Natural killer cell (primary cell): ENCODE results near the gene CD27. TPM values are rescaled to one million over a fixed set of nuclear protein-coding genes. Genes with fewer than 3 reads are reported as not detected.

Source experiments
- ATAC-seq, 3 donors: fragments of 150-1000 bp in 2 of 3; fragments of 200-7000 bp in 1 of 3; cut with Tn5 transposase; 1 replicate in 1 of 3; 2 replicates in 2 of 3; pipeline ENCODE4 v1.10.0; 2021; ENCODE audit warnings: mild to moderate bottlenecking in 2 of 3, moderate library complexity in 2 of 3
- DNase-seq, 2 donors: peaks; one replicate each; pipeline versions ENCODE4 v3.0.0 to v3.0.0-alpha.2; 2013 to 2021; ENCODE audit warnings: mixed read lengths in 1 of 2
- H3K27ac ChIP-seq: one replicate; pipeline ENCODE4 v1.5.1; 2013; ENCODE audit warnings: mild to moderate bottlenecking, low read length
- H3K27me3 ChIP-seq: one replicate; pipeline ENCODE4 v1.6.1; 2013; ENCODE audit warnings: low read length; ENCODE audit not compliant: control insufficient read depth, insufficient read depth
- H3K36me3 ChIP-seq: one replicate; pipeline ENCODE4 v1.6.1; 2013; ENCODE audit warnings: low read length; ENCODE audit not compliant: control insufficient read depth, insufficient read depth
- H3K4me1 ChIP-seq: one replicate; pipeline ENCODE4 v1.6.1; 2013; ENCODE audit warnings: low read length; ENCODE audit not compliant: control insufficient read depth, insufficient read depth
- H3K4me3 ChIP-seq: one replicate; pipeline ENCODE4 v1.5.1; 2013; ENCODE audit warnings: low read length
- H3K9me3 ChIP-seq: one replicate; pipeline ENCODE4 v1.6.1; 2013; ENCODE audit warnings: low read length; ENCODE audit not compliant: control insufficient read depth, insufficient read depth
- H3K27ac Mint-ChIP-seq, 2 donors: one replicate each; pipeline ENCODE4 v1.8.0; 2022; ENCODE audit warnings: mild to moderate bottlenecking in 2 of 2, mixed read lengths in 2 of 2, moderate library complexity in 1 of 2
- H3K27me3 Mint-ChIP-seq, 2 donors: one replicate each; pipeline ENCODE4 v1.8.0; 2022; ENCODE audit warnings: low read depth in 2 of 2, mixed read lengths in 2 of 2
- H3K36me3 Mint-ChIP-seq: one replicate; pipeline ENCODE4 v1.8.0; 2022; ENCODE audit warnings: mixed read lengths
- H3K4me1 Mint-ChIP-seq, 2 donors: one replicate each; pipeline ENCODE4 v1.8.0; 2022; ENCODE audit warnings: mixed read lengths in 2 of 2
- H3K4me3 Mint-ChIP-seq: one replicate; pipeline ENCODE4 v1.8.0; 2022; ENCODE audit warnings: mild to moderate bottlenecking, moderate library complexity, mixed read lengths
- H3K9me3 Mint-ChIP-seq, 2 donors: one replicate each; pipeline ENCODE4 v1.8.0; 2022; ENCODE audit warnings: mixed read lengths in 2 of 2
- WGBS: methylation state at CpG from one replicate; pipeline ENCODE4 v1.1.7; 2013; ENCODE audit warnings: missing lambda C conversion rate; ENCODE audit not compliant: insufficient coverage; 5-methylcytosine and 5-hydroxymethylcytosine counted together
- intact Hi-C: fragments of 100-400 bp; cut with micrococcal nuclease; formaldehyde crosslinking; loops from one replicate; pipeline ENCODE4 v1.14.2; 2022
- total RNA-seq, 4 donors: library from RNA; stranded (reverse); fragments of 120-200 nt in 1 of 4; gene quantifications; one replicate each; pipeline versions ENCODE4 v1.2.3 to v1.2.4, GENCODE V29; 2013 to 2022
- TF ChIP-seq, protein P1 (sequence below): fragments of 200-600 bp; IDR thresholded peaks from one replicate; pipeline ENCODE4 v1.8.0; 2022; ENCODE audit warnings: antibody characterized with exemption

Gene CD27
- total RNA-seq, 3 donors from 2014 or later (not counting 1 experiment from before 2014, with no cell fraction given): 2.7 to 13.7 (median 3.1) TPM

DNA sequence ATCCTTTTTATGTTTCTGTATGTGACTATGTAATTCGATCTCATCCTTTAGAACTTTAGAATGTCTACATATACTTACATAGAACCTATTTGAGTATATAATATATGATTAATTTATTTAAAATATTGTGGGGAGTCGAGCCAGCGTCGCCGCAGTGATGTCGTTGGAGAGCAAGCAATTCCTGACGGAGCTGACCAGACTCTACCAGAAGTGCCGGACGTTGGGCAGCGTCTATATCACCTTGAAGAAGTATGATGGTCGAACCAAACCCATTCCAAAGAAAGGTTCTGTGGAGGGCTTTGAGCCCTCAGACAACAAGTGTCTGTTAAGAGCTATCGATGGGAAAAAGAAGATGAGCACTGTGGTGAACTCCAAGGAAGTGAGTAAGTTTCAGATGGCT lies 6.4 kb upstream of the CD27 start:
- H3K27me3 ChIP-seq: no peaks in the 10 kb centered on the region
- no peaks in the 10 kb centered on the region for H3K9me3 ChIP-seq
- no peaks in the 10 kb centered on the region for H3K36me3 ChIP-seq
- peaks cover 1 to 3% of the 10 kb centered on the region in 2 donors for H3K4me1 Mint-ChIP-seq
- no peaks in the 10 kb centered on the region for H3K36me3 Mint-ChIP-seq
- H3K4me3 ChIP-seq: no peak overlapping the region
- no peaks in the 10 kb centered on the region for H3K9me3 Mint-ChIP-seq
- no peak overlapping the region for H3K27ac ChIP-seq
- TF ChIP-seq, protein P1, sequence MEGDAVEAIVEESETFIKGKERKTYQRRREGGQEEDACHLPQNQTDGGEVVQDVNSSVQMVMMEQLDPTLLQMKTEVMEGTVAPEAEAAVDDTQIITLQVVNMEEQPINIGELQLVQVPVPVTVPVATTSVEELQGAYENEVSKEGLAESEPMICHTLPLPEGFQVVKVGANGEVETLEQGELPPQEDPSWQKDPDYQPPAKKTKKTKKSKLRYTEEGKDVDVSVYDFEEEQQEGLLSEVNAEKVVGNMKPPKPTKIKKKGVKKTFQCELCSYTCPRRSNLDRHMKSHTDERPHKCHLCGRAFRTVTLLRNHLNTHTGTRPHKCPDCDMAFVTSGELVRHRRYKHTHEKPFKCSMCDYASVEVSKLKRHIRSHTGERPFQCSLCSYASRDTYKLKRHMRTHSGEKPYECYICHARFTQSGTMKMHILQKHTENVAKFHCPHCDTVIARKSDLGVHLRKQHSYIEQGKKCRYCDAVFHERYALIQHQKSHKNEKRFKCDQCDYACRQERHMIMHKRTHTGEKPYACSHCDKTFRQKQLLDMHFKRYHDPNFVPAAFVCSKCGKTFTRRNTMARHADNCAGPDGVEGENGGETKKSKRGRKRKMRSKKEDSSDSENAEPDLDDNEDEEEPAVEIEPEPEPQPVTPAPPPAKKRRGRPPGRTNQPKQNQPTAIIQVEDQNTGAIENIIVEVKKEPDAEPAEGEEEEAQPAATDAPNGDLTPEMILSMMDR: no peak
- no peak overlapping the region for H3K4me3 Mint-ChIP-seq
- no peaks in the 10 kb centered on the region for H3K27me3 Mint-ChIP-seq
- peaks cover 9% of the 10 kb centered on the region for H3K4me1 ChIP-seq
- no peak overlapping the region for H3K27ac Mint-ChIP-seq
- WGBS: 95% methylated on average over 11 of the region's 12 CpGs
- ATAC-seq (no peak), DNase-seq (no peak)
- intact Hi-C loops: no loop called here

DNA sequence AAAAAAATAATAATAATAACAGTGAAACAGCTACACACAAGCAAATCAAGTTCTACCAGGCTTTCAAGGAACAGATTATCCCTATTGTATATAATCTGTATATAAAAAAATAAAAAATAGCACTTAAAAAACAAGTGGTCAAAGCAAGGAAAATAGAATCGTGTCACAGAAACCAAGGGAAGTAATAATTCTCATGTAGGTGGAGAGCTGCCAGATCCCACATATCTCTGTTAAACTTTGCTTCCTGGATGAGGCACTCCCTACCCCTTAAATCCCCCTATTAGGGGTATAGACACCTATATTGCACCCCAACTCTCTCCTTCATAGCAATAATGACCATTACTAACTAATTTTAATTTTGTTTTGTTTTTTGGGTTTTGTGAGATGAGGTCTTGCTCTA lies 4.4 kb upstream of the CD27 start:
- H3K4me3 ChIP-seq: no peak overlapping the region
- no peaks in the 10 kb centered on the region for H3K9me3 Mint-ChIP-seq
- ATAC-seq (no peak), DNase-seq (no peak)
- no peaks in the 10 kb centered on the region for H3K36me3 ChIP-seq
- no peak overlapping the region for H3K27ac ChIP-seq
- H3K9me3 ChIP-seq: no peaks in the 10 kb centered on the region
- H3K4me1 ChIP-seq: peaks cover 30% of the 10 kb centered on the region
- no peak overlapping the region for H3K4me3 Mint-ChIP-seq
- TF ChIP-seq, protein P1: no peak
- no peaks in the 10 kb centered on the region for H3K27me3 Mint-ChIP-seq
- WGBS: no CpG with 5 or more reads among the region's 1 CpG
- H3K27ac Mint-ChIP-seq: no peak overlapping the region
- intact Hi-C loops: no loop called here
- H3K27me3 ChIP-seq: no peaks in the 10 kb centered on the region
- no peaks in the 10 kb centered on the region for H3K36me3 Mint-ChIP-seq
- H3K4me1 Mint-ChIP-seq: peaks cover 9 to 20% of the 10 kb centered on the region in 2 donors

DNA sequence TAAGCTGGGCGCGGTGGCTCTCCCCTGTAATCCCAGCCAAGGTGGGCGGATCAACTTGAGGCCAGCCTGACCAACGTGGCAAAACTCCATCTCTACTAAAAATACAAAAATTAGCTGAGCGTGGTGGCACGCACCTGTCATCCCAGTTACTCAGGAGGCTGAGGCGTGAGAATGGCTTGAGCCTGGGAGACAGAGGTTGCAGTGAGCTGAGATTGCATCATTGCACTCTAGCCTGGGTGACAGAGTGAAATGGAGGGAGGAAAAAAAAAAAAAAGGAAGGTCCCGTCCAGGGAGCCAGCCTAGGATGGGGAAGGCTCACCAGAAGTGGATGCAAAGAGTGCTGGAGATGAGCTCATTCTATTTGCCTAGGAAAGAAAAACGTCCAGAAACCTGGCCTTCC lies 1.9 kb upstream of the CD27 start:
- Mint-ChIP-seq H3K4me1 (peaks cover 9 to 25% of the 10 kb centered on the region in 2 donors), H3K4me3 (no peak overlapping the region), H3K27ac (peak overlapping the region in 1 of 2 donors; percentile 79), H3K36me3 (no peaks in the 10 kb centered on the region), H3K9me3 (no peaks in the 10 kb centered on the region), H3K27me3 (no peaks in the 10 kb centered on the region)
- TF ChIP-seq, protein P1: no peak
- Histone ChIP-seq H3K27ac (peak overlapping the region; percentile 39), H3K36me3 (no peaks in the 10 kb centered on the region), H3K4me1 (peaks cover 43% of the 10 kb centered on the region), H3K4me3 (no peak overlapping the region), H3K9me3 (no peaks in the 10 kb centered on the region), H3K27me3 (no peaks in the 10 kb centered on the region)
- ATAC-seq (no peak), DNase-seq (no peak)
- intact Hi-C loops: no loop called here
- WGBS: 82% methylated on average over 9 of the region's 9 CpGs

DNA sequence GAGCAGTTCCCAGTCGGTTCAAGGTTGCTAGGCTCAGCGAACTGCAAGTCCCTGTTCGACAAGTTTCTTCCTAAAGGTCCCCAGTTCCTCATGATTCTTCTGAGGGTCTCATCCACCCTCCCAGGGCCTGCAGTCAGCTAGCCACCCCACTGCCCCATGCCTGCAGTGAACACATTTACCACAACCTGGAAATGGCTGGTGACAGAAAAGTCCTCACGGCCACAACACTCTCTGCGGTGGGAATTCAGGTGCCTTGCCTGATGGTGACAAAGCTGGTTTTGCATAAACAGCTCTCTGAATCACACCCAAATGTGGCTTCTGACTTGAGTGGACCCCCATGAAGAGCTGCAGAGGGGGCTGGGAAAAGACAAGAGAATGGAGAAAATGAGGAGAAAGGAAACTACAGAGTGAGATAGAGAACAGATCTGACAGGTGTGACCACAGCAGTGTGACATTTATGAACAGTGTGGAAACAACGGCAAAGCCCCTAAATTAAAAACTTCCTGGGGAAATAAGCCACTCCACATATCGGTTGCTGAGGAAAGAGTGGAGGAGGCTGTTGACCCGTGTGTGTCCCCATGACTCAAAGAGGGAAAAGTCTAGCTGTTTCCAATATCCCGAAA lies 1.3 kb upstream of the CD27 start:
- Histone ChIP-seq H3K4me1 (peaks cover 46% of the 10 kb centered on the region), H3K9me3 (no peaks in the 10 kb centered on the region), H3K4me3 (no peak overlapping the region), H3K27ac (peak overlapping the region; percentile 61), H3K27me3 (no peaks in the 10 kb centered on the region), H3K36me3 (no peaks in the 10 kb centered on the region)
- DNase-seq (peak in 1 of 2 donors; percentile 56), ATAC-seq (peak in 1 of 3 donors; percentile 29)
- H3K4me1 Mint-ChIP-seq: peaks cover 9 to 28% of the 10 kb centered on the region in 2 donors
- peak overlapping the region in 1 of 2 donors; percentile 79 for H3K27ac Mint-ChIP-seq
- WGBS: 29% methylated on average over 9 of the region's 9 CpGs
- H3K9me3 Mint-ChIP-seq: no peaks in the 10 kb centered on the region
- peak overlapping the region; percentile 11 for H3K4me3 Mint-ChIP-seq
- H3K27me3 Mint-ChIP-seq: no peaks in the 10 kb centered on the region
- intact Hi-C loops: no loop called here
- TF ChIP-seq, protein P1: no peak
- H3K36me3 Mint-ChIP-seq: no peaks in the 10 kb centered on the region
